Activated CD4-positive, alpha-beta T cell treated with anti-CD3 and anti-CD28 coated beads, Interleukin-2, Interleukin-6, amounts not matched to agents 100 ng/mL and 50 ng/mL, durations not matched to agents 16 hours and 8 hours (primary cell): Measurements from ENCODE around the gene VRTN.
"Not testable (repeated sequence)": the region's sequence is repeated elsewhere in the genome, so short reads cannot be mapped to it uniquely, and the experiment has no call there.

Experiments
- DNase-seq: peaks from one replicate; pipeline ENCODE4 v3.0.0-alpha.2; 2020

Gene VRTN, protein sequence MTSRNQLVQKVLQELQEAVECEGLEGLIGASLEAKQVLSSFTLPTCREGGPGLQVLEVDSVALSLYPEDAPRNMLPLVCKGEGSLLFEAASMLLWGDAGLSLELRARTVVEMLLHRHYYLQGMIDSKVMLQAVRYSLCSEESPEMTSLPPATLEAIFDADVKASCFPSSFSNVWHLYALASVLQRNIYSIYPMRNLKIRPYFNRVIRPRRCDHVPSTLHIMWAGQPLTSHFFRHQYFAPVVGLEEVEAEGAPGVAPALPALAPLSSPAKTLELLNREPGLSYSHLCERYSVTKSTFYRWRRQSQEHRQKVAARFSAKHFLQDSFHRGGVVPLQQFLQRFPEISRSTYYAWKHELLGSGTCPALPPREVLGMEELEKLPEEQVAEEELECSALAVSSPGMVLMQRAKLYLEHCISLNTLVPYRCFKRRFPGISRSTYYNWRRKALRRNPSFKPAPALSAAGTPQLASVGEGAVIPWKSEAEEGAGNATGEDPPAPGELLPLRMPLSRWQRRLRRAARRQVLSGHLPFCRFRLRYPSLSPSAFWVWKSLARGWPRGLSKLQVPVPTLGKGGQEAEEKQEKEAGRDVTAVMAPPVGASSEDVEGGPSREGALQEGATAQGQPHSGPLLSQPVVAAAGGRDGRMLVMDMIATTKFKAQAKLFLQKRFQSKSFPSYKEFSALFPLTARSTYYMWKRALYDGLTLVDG

DNA sequence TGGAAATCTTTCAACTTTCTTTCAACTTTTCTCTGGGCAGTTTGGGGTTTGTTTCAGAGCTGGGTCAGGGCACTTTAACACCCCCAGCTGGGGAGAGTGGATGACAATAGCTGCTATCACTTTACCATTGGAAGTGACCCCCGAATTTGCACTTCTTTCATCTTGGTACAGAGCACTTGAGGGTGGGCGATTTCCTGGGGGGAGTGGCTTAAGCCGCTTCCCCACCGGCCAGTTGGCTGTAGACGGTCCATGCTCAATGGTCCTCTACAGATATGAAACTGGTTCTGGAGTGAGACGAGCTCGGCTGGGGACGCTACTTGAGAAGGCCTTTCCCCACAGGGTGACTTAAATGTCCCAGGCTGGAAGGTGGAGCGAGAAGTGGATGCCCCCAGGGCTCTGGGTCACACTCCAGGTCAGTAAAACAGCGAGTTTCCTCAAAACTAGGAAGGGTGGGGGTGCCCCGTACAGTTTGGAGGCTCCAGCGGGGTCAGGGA lies at the start of gene VRTN:
TSS of gene VRTN (plus strand) at position 231 of the 494 bp plus-strand sequence. CDS start 8,313 bp downstream, outside the sequence.
- DNase-seq = no peak

DNA sequence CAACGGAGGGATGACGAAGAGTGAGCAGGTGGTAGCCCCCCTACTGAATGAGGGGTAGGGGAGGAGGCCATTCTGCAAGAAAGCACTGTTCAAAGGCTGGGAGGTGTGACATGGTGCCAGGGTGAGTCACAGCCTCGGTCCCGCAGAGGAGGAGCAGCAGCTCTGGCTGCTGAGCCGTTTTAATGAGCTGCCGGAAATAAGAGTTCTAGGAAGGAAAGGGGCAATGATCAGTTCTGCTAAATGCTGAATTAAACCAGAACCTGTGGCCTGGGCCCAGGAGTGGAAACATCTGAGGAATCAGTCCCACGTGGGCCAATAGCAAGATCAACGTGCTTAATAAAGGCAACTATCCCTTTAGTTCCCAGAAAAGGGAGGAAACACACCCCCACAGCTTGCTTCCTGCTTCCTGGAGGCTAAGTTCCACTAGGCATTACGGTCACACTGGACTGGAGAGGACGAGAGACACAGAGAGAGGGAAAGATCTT lies 49.2 kb upstream of the VRTN start:
- peak; percentile 51 for DNase-seq

DNA sequence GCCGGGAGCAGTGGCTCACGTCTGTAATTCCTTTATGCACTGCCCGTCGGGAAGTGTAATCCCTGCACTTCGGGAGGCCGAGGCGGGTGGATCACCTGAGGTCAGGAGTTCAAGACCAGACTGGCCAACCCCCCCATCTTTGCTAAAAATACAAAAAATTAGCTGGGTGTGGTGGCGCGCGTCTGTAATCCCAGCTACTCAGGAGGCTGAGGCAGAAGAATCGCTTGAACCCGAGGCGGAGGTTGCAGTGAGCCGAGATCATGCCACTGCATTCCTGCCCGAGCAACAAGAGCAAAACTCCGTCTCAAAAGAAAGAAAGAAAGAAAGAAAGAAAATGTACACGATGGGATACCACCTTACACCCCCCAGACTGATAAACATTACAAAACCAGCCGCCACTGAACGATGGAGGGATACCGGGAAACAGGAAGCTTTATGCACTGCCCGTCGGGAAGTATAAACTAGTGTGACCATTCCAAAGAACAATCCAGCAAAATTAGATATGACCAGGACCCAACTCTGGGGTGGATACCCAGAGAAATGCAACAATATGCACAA lies 46.6 kb upstream of the VRTN start:
- DNase-seq = no peak

DNA sequence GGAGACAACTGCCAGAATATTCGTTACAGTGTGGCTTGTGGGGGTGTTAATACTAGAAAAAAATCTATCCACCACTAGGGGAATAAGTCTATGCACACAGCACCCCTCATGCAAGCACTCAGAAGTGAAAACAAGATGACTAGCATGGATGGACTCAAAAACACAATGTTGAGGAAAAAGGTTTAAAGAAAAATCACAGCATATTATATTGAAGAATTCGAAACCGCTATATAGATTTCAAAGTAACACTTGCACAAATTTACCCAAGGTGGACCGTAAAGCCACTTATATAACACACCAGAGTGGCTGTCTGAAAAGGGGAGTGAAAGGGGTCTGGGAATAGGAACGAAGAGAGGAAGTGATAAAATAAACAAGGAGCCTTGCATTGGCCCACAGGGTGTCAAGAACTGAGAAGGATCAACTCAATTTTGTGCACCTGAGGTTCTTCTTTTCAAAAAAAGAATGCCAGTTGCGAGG lies 46.1 kb upstream of the VRTN start:
- peak; percentile 66 for DNase-seq

DNA sequence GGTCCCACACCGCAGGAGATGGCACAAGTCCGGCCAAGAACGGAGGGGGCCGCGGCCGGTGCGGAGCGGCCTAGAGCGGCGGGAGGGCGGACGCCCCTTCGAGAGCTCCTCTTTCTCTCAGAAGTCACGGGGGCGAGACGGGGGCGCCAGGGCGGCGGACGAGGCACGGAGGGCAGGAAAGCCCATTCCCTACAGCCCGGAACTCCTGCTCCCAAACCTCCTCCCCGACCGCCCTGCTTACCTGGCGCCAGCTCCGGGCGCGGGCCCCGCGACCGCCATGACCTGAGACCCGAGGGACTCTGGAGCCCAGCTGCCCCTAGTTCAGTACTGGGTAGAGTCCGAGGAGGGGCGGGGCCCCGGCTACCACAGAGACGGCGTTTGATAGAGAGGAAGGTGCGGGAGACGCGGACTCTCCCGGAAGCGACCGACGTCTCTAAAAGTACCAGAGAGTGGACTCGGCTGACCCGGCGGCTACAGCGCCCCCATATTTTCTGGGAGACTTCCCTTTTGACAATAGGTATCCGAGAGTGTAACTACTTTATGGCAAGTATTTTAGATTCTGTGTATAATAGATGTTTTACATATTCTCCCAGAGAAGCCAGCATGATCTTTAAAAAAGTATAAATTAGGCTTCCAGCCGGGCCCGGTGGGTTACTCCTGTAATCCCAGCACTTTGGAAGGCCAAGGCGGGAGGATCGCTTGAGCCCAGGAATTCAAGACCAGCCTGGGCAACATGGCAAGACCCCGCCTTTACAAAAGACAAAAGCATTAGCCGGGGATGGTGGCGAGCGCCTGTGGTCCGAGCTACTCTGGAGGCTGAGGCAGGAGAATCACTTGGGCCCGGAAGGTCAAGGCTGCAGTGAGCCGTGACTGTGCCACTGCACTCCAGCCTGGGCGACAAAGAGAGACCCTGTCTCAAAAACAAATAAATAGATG lies 45.4 kb upstream of the VRTN start, which contains the start of gene ABCD4:
TSS of gene ABCD4 (minus strand) at position 301 of the 936 bp plus-strand sequence. CDS start at position 279, 22 bp downstream.
- peak; percentile 95 for DNase-seq

DNA sequence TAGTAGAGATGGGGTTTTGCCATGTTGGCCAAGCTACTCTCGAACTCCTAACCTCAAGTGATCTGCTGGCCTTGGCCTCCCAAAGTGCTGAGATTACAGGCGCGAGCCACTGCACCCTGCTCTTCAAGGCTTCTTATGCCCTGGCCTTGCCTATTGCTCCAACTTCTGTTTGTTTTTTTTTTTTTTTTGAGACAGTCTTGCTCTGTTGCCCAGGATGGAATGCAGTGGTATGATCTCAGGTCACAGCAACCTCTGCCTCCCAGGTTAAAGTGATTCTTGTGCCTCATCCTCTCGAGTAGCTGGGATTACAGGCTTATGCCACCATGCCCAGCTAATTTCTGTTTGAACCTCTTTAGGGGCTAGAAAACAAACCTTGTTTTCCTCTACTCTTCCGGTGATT lies 39.6 kb upstream of the VRTN start:
- DNase-seq = no peak

DNA sequence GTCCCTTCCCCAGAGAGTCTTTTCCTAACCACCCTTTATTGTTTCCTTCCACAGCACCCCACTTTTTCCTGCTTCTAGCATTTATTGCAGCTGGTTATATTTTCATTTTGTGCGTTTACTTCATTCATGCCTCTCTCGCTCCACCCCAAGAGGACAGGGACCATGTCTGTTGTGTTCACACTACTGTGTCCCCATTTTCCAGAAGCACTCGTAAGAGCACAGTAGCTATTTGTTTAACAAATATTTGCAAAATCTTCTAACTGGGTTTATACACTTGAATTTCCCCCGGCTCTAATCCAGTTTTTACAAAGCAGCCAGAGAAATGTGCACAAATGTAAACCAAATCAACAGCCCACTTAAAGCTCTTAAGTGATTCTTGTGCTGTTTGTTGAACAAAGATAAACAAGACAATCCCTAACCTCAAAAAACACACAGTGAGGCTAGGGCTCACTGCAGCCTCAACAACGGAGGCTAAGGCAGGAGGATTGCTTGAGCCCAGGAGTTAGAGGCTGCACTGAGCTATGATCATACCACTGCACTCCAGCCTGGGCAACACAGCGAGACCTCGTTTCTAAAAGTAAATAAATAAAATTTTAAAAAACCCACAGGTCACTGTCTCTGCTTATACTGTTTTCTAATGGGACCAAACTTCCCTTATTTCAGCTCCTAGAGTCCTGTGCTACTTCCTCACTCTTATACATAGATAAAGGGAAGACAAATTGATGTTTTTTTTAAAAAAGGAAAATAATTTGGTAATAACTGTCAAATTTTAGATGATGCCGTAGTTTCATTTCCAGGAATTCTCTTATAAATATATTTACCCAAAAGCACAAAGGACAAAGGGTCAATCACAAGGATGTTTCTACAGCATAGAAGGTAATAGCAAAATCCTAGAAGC lies 38.9 kb upstream of the VRTN start:
- DNase-seq = no peak

DNA sequence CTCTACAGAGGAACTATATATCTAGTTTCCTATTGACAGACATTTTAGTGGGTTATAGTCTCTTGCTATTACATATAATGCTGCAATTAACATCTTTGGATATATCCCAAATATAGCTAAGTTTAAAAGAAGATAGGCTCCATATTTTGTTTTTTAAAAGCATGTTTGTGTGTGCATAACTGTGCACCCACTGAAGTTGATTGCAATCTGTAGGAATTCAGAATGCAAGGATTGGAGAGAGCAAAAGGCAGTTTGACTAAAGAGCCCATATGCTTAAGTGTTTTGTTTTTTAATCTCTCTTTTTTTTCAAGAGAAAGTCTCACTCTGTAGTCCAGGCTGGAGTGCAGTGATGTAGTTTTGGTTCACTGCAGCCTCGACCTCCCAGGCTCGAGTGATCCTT lies 36.1 kb upstream of the VRTN start:
- DNase-seq = no peak

DNA sequence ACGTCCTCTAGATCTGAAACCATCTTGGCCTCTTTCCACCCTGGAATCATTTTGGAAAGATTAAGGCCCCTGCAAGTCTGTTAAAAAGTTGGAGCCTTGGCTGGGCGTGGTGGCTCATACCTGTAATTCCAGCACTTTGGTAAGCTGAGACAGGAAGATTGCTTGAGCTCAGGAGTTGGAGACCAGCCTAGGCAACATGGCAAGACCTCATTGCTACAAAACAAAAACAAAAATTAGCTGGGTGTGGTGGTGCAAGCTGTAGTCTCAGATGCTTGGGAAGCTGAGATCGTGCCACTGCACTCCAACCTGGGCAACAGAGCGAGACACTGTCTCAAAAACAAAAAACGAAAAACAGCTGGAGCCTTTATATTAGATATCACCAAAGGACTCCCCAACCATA lies 34.7 kb upstream of the VRTN start:
- DNase-seq = no peak

DNA sequence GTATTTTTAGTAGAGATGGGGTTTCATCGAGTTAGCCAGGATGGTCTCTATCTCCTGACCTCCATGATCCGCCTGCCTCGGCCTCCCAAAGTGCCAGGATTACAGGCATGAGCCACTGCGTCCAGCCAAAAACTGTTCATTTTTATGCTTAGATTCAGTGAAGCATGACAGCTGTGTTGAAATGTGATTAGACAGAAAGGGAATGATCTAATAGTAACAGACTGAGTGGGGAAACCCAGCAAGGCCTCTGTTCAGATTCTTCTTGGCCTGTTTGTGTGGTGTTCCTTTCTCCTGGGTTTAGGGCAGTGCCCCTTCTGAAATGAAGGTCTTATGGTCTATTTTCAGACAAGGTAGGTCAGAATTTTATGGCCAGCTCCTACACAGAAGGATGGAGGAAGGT lies 33.7 kb upstream of the VRTN start:
- DNase-seq = no peak

DNA sequence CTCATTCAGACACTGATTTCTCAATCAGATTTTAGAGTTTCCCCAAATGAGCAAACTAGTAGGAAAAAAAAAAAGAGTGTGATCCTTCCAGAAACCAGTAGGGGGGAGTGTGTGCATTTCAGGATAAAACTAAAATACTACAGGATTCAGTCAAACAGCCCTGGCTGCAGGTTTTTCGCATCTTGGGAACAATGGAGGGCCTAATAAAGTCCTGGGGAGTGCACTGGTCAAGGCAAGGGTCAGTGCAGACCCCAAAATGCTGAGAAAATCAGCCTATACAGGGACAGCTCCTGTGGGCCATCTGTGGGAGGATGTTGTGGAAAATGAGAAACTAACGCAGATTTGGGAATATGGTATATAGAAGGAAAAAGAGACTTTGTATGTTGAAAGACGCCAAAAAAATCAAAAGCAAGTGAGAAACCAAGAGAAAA lies 23.3 kb upstream of the VRTN start:
- DNase-seq = peak; percentile 10

DNA sequence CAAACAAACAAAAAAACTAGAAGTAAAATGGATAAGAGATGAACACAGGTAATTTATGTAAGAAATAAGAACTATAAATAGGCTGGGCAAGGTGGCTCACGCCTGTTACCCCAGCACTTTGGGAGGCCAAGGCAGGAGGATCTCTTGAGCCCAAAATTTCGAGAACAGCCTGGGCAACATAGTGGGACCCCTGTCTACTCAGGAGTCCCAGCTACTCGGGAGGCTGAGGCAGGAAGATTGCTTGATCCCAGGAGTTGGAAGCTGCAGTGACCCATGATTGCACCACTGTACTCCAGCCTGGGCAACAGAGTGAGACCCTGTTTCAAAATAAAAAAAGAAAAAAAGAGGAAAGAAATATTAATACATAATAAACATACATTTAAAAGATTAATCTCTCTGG lies 22.8 kb upstream of the VRTN start:
- DNase-seq = no peak

DNA sequence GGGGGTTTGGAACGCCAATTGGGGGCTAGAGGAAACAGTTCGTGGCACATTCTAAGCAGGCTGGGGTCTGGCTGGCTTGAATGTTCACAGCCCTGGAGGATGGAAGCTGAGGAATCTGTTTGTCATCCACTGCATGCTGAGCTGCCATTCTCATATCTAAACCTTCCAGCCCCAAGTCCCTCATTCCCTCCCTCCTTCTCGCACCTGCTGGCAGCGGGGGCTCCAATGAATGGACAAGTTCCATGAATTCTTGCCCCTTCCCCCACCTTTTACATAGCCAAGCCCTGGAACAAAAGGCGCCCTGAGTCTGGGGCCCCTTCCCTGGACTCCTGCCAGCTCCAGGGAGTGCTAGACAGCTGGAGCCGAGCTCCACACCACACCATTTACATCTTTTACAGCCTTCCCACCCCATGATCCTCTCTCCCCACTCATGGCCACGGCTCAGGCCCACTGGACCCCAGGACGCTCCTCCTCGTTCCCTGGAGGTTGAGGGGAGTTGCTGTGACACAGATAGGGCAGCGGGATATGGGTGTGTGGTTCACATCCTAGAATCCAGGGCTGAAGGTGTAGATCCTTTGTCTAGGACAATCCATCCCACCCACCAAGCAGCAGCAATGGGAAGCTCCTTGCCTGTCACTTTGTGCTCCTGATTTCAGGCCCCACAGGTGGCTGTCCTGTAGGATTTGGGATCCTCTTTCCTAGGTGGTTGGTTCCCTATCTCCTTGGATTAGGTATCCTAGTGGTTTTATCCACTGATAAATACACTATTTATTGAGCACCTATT lies 21.7 kb upstream of the VRTN start:
- no peak for DNase-seq

DNA sequence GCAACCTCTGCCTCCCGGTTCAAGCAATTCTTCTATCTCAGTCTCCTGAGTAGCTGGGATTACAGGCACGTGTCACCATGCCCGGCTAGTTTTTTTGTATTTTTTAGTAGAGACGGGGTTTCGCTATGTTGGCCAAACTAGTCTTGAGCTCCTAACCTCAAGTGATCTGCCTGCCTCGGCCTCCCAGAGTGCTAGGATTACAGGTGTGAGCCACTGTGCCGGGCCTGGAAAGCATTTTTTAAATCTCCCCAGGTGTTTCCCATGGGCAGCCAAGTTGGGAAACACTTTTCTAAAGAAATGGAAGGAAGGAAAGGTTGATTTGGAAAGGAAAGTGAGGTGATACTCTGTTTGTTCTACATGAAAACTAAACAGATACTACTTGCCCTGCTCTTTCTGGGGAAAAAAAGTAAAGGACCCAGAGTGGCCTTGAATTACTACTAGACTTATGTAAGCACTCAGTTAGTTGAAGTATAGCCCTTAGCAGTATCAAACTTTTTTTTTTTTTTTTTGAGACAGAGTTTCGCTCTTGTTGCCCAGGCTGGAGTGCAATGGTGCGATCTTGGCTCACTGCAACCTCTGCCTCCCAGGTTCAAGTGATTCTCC lies 18.2 kb upstream of the VRTN start:
- not testable (repeated sequence) for DNase-seq

DNA sequence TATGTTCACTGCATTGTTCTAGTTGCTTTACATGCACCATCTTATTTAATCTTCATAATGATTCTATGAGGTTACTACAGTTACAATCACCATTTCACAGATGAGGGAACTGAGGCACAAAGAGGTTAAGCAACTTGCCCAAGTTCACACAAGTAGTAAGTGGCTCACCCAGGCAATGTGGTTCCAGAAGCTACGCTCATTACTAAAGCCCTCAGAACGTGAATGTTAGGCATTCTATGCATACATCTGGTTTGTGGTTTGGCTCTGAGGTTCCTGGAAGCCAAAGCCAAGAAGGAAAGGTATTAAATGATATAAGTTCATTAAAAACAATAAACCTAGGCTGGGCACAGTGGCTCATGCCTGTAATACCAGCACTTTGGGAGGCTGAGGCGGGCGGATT lies 14.4 kb upstream of the VRTN start:
- no peak for DNase-seq

DNA sequence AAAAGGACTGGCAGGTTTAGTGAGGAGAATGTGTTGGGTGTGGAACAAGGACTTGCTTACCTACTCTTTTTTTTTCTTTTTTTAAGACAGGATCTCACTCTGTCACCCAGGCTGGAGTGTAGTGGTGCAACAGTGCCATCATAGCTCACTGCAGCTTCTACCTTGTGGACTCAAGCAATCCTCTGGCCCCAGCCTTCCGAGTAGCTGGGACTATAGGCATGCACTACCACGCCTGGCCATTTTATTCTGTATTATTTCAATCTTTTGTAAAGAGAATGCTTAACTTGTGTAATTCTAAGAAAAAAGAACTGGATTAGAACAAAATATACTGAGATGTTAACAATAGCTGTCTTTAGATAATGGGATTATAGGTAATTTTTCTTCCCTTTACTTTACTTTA lies 1.9 kb upstream of the VRTN start:
- DNase-seq = no peak

DNA sequence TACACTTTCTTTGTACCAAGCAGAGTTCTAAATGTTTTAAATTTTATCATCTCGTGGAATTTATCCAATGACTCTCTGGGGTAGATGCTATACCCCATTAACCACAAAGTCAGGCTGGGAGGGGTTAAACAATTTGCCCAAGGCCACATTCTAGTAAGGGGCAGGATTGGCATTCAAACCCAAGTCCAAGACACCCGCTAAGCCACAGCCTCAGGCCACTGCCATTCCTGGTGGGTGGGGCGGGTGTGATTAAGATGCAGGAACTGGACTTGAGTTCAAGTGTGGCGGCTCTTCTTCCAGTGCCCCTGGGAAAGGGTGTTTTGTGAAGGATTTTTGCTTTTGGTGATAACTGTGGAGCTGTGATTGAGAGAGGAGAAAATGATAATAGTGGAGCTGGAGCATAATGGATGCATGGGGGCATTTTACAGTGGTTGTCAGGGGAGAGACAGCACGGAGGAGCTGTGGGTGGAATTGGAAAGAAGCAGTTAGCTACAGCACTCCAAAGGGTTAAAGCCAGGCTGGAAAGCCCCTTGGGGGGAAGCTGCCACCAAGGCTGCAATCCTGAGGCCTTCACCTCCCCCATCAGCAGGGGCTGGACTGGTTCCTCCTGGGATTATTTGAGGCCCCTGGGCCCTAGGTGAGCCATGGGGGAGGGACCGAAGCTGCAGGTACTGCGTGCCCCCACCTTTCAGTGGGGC lies 1.0 kb upstream of the VRTN start:
- no peak for DNase-seq

DNA sequence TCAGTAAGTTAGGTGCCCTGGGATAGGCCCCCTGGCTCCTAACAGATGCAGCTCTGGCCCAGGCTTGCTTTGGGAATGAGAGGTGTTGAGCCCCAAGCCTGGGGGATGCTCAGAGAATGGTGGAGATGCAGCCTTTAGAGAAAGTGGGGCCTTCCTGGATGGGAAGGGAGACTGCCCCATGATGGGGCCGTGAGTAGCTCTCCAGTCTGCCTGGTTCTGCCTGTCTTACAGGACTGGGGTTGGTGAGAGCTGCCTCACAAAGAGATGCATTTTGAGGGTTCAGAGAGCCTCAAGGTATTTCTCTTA lies 523 bp upstream of the VRTN start:
- DNase-seq = no peak

DNA sequence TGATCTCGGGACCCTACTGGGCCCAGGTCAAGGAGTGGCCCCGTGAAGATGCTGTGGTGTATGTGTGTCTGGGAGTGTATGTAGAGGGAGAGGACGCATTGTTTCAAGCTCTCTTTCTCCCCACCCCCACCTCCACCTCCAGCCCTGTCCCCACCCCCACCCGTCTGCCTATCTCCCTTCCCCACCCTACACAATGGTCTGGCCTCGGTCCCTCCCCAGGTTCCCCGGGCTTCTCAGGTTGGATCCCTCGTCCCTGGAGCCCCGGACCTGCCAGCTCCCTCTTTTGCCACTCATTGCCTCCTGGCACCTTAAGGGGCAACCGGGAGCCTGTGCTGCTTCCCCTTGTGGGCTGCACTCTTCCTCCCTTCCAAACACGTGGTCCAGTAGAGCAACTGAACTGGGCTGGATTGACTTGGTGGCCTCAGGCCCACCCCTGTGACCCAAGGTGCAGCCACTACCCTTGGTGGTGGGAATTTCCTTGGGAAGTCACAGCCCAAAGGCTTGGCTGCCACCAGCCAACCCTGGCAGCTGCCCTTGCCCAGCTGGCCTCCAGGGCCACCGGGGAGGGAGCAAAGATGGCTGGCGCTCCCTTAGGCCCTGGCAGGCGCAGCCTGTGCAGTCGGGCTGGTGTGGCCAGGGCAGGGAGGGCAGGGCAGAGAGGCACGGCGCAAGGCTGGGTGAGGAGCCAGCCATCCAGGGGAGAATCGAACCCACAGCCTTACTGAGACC lies 628 bp downstream of the VRTN start:
- DNase-seq = no peak
